Endodermal cell (in vitro differentiated cells): ENCODE data around the gene ERAL1. TPM values are rescaled to one million over a fixed set of nuclear protein-coding genes. Genes with fewer than 3 reads are reported as not detected.
A peak's percentile ranks its signal among the peaks of the same experiment; 100 is the strongest.

Source experiments
- DNase-seq: peaks from one replicate; pipeline ENCODE4 v3.0.0-alpha.2; 2017
- H3K27ac ChIP-seq: 2 replicates; pipeline ENCODE4 v1.5.1; 2013; ENCODE audit warnings: mild to moderate bottlenecking, low read depth, low read length, moderate library complexity
- H3K27me3 ChIP-seq: 2 replicates; pipeline ENCODE4 v1.6.1; 2013; ENCODE audit warnings: mild to moderate bottlenecking, low read length, moderate library complexity; ENCODE audit not compliant: insufficient read depth, control insufficient read depth, poor library complexity, severe bottlenecking
- H3K36me3 ChIP-seq: 2 replicates; pipeline ENCODE4 v1.7.0; 2013; ENCODE audit warnings: mild to moderate bottlenecking, low read length, moderate library complexity; ENCODE audit not compliant: control insufficient read depth, insufficient read depth
- H3K4me1 ChIP-seq: one replicate; pipeline ENCODE4 v1.7.0; 2013; ENCODE audit warnings: low read length; ENCODE audit not compliant: control insufficient read depth, insufficient read depth
- H3K4me3 ChIP-seq: 2 replicates; pipeline ENCODE4 v1.5.1; 2013; ENCODE audit warnings: mild to moderate bottlenecking, low read length, moderate library complexity
- H3K9ac ChIP-seq: 2 replicates; pipeline ENCODE4 v1.6.1; 2013; ENCODE audit warnings: mild to moderate bottlenecking, low read length, moderate library complexity; ENCODE audit not compliant: poor library complexity, severe bottlenecking; ENCODE audit errors: extremely low read depth
- H3K9me3 ChIP-seq: 2 replicates; pipeline ENCODE4 v1.6.1; 2013; ENCODE audit warnings: mild to moderate bottlenecking, low read length, moderate library complexity; ENCODE audit not compliant: control insufficient read depth
- H3K27ac Mint-ChIP-seq: 2 replicates; pipeline ENCODE4 v1.8.0; 2020; ENCODE audit warnings: mixed read lengths
- H3K27me3 Mint-ChIP-seq: 2 replicates; pipeline ENCODE4 v1.8.0; 2021; ENCODE audit warnings: mild to moderate bottlenecking, mixed read lengths; ENCODE audit not compliant: insufficient read depth
- H3K36me3 Mint-ChIP-seq: 2 replicates; pipeline ENCODE4 v1.8.0; 2020; ENCODE audit warnings: low read depth, mixed read lengths
- H3K4me1 Mint-ChIP-seq: 2 replicates; pipeline ENCODE4 v1.8.0; 2020; ENCODE audit warnings: mixed read lengths
- H3K4me3 Mint-ChIP-seq: 2 replicates; pipeline ENCODE4 v1.8.0; 2020; ENCODE audit warnings: mild to moderate bottlenecking, moderate library complexity, mixed read lengths
- H3K9me3 Mint-ChIP-seq: 2 replicates; pipeline ENCODE4 v1.8.0; 2020; ENCODE audit warnings: mild to moderate bottlenecking, mixed read lengths
- WGBS, 2 experiments: methylation state at CpG; one replicate each; pipeline versions ENCODE4 v1.1.5 to v1.1.7; 2013; ENCODE audit warnings: missing lambda C conversion rate in 2 of 2, mixed read lengths in 1 of 2; ENCODE audit not compliant: insufficient coverage in 1 of 2, insufficient read length in 1 of 2; 5-methylcytosine and 5-hydroxymethylcytosine counted together
- microRNA-seq: library from miRNA; unstranded; fragments of <30 nt; microRNA quantifications from one replicate; pipeline ENCODE4 v1.2.0, GENCODE V29; 2020; ENCODE audit warnings: borderline microRNAs expressed
- total RNA-seq, 2 donors: library from RNA; stranded (reverse); fragmentation: NEBNext Ultra II Directional in 1 of 2; extraction: Animal tissue kit (Norgen Biotek cat#: 25700) in 1 of 2; gene quantifications; 2 replicates in 1 of 2; 3 replicates in 1 of 2; pipeline ENCODE4 v1.2.1, GENCODE V29; 2021
- TF ChIP-seq, protein P1 (sequence below): fragments of 200-600 bp; sonication (generic); conservative IDR thresholded peaks from 2 replicates; pipeline ENCODE4 v1.5.0; 2021; ENCODE audit warnings: antibody characterized with exemption, mild to moderate bottlenecking

Gene ERAL1
- total RNA-seq, 2 donors from 2014 or later: 54.2 to 60.9 TPM

- 95 to 98% methylated on average over 3 of the region's 3 CpGs for WGBS, 2 experiments
- no peaks in the 10 kb centered on the region for H3K9me3 Mint-ChIP-seq
- H3K27ac Mint-ChIP-seq: no peak overlapping the region
- no peaks in the 10 kb centered on the region for H3K27me3 ChIP-seq
- no peaks in the 10 kb centered on the region for H3K4me1 Mint-ChIP-seq
- no peak overlapping the region for H3K4me3 Mint-ChIP-seq
- H3K4me3 ChIP-seq: no peak overlapping the region
- no peak for DNase-seq
- no peak overlapping the region for H3K27ac ChIP-seq
- peaks cover 79% of the 10 kb centered on the region for H3K36me3 ChIP-seq
- H3K36me3 Mint-ChIP-seq: peaks cover 65% of the 10 kb centered on the region
- H3K4me1 ChIP-seq: no peaks in the 10 kb centered on the region
- TF ChIP-seq, protein P1, sequence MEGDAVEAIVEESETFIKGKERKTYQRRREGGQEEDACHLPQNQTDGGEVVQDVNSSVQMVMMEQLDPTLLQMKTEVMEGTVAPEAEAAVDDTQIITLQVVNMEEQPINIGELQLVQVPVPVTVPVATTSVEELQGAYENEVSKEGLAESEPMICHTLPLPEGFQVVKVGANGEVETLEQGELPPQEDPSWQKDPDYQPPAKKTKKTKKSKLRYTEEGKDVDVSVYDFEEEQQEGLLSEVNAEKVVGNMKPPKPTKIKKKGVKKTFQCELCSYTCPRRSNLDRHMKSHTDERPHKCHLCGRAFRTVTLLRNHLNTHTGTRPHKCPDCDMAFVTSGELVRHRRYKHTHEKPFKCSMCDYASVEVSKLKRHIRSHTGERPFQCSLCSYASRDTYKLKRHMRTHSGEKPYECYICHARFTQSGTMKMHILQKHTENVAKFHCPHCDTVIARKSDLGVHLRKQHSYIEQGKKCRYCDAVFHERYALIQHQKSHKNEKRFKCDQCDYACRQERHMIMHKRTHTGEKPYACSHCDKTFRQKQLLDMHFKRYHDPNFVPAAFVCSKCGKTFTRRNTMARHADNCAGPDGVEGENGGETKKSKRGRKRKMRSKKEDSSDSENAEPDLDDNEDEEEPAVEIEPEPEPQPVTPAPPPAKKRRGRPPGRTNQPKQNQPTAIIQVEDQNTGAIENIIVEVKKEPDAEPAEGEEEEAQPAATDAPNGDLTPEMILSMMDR: no peak
- H3K27me3 Mint-ChIP-seq: no peaks in the 10 kb centered on the region
- no peak overlapping the region for H3K9ac ChIP-seq
- H3K9me3 ChIP-seq: no peaks in the 10 kb centered on the region
These were observed 53.1 kb downstream of the ERAL1 start for GRCh38 chr17:28907709-28908475.

GRCh38 chr17:28908640-28909167 lies 53.9 kb downstream of the ERAL1 start:
- Histone ChIP-seq H3K27ac (no peak overlapping the region), H3K36me3 (peaks cover 87% of the 10 kb centered on the region), H3K4me1 (no peaks in the 10 kb centered on the region), H3K9me3 (no peaks in the 10 kb centered on the region), H3K9ac (no peak overlapping the region), H3K4me3 (no peak overlapping the region), H3K27me3 (no peaks in the 10 kb centered on the region)
- 93 to 96% methylated on average over 4 to 6 of the region's 6 CpGs for WGBS, 2 experiments
- TF ChIP-seq, protein P1: no peak
- H3K9me3 Mint-ChIP-seq: no peaks in the 10 kb centered on the region
- H3K36me3 Mint-ChIP-seq: peaks cover 73% of the 10 kb centered on the region
- H3K4me3 Mint-ChIP-seq: no peak overlapping the region
- H3K4me1 Mint-ChIP-seq: no peaks in the 10 kb centered on the region
- no peak for DNase-seq
- peak overlapping the region; percentile 39 for H3K27ac Mint-ChIP-seq
- H3K27me3 Mint-ChIP-seq: no peaks in the 10 kb centered on the region

DNA sequence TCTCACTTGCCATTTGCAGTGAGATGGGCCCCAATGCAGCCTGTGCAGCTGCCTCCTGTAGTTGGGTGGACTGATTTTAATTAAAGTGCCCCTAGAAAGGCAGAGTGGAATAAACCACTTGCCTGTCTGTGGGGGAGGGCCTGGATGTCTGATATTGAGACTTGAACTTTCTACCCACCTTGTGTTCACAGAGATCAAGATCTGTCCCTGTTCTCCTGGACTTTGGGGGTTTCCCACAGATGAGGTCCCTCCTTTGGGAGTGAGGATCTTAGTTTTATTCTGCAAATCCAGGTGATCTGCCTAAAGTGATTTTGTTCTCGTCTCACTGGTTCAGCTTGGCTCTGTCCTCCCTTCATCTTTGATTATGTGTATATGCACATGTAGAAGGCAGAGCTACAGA lies 55.7 kb downstream of the ERAL1 start:
- Histone ChIP-seq H3K9me3 (no peaks in the 10 kb centered on the region), H3K4me3 (no peak overlapping the region), H3K4me1 (no peaks in the 10 kb centered on the region), H3K27ac (no peak overlapping the region), H3K9ac (no peak overlapping the region), H3K27me3 (no peaks in the 10 kb centered on the region), H3K36me3 (peaks cover 100% of the 10 kb centered on the region)
- Mint-ChIP-seq H3K4me1 (no peaks in the 10 kb centered on the region), H3K9me3 (no peaks in the 10 kb centered on the region), H3K4me3 (no peak overlapping the region), H3K36me3 (peaks cover 87% of the 10 kb centered on the region), H3K27ac (no peak overlapping the region), H3K27me3 (no peaks in the 10 kb centered on the region)
- TF ChIP-seq, protein P1: no peak
- WGBS, 2 experiments: 100% methylated on average over 1 of the region's 1 CpG; no CpG with 5 or more reads in 1 of the 2 experiments
- DNase-seq: no peak

Small RNAs within 50 kb of the gene (microRNA-seq; reads per million reads assigned to microRNA genes)
- not detected for gene MIR451B

Other genes starting within 250 kb of the ERAL1 start
- 10 to 100 TPM; 25.5 to 27.6 TPM for gene RSKR, start 240.8 kb upstream of the ERAL1 start, total RNA-seq
- 100 to 1,000 TPM; 132 to 144 TPM for gene BLTP2, start 209.9 kb upstream of the ERAL1 start, total RNA-seq
- 10 to 100 TPM; 40.6 to 42.6 TPM for gene SDF2, start 193.1 kb upstream of the ERAL1 start, total RNA-seq
- gene SUPT6H, start 192.8 kb upstream of the ERAL1 start, total RNA-seq: 10 to 100 TPM; 54.4 to 72.1 TPM
- 10 to 100 TPM; 28.7 to 41.6 TPM for gene PROCA1, start 143.1 kb upstream of the ERAL1 start, total RNA-seq
- 100 to 1,000 TPM; 111 to 112 TPM for gene RAB34, start 137.1 kb upstream of the ERAL1 start, total RNA-seq
- gene RPL23A, start 135.0 kb upstream of the ERAL1 start, total RNA-seq: 1,000 to 10,000 TPM; 1,639 TPM
- 10 to 100 TPM; 17.0 to 22.9 TPM for gene TLCD1, start 128.8 kb upstream of the ERAL1 start, total RNA-seq
- gene NEK8, start 126.2 kb upstream of the ERAL1 start, total RNA-seq: 10 to 100 TPM; 11.2 to 15.7 TPM
- gene TRAF4, start 111.0 kb upstream of the ERAL1 start, total RNA-seq: 100 to 1,000 TPM; 168 to 169 TPM
- gene FAM222B, start 12.2 kb upstream of the ERAL1 start, total RNA-seq: 10 to 100 TPM; 59.2 to 75.7 TPM
- gene FLOT2, start 42.7 kb downstream of the ERAL1 start, total RNA-seq: 100 to 1,000 TPM; 195 to 215 TPM
- gene DHRS13, start 48.1 kb downstream of the ERAL1 start, total RNA-seq: 10 to 100 TPM; 19.1 to 24.8 TPM
- gene PHF12, start 96.5 kb downstream of the ERAL1 start, total RNA-seq: 10 to 100 TPM; 60.0 to 61.0 TPM
- under 1 TPM in 1 of 2 donors, not detected in 1; 0.20 TPM for gene SEZ6, start 151.0 kb downstream of the ERAL1 start, total RNA-seq
- gene PIPOX, start 188.1 kb downstream of the ERAL1 start, total RNA-seq: 1 to 10 TPM; 1.8 to 5.9 TPM